Neural cell (in vitro differentiated cells): ENCODE results near the gene ENO2. TPM values are rescaled to one million over a fixed set of nuclear protein-coding genes. Genes with fewer than 3 reads are reported as not detected.
"Not testable (repeated sequence)": the region's sequence is repeated elsewhere in the genome, so short reads cannot be mapped to it uniquely, and the experiment has no call there.

Source experiments
- H2AFZ ChIP-seq: fragments of 200-600, 300-800 bp; sonication (generic), shearing (Covaris generic); 2 replicates; pipeline ENCODE4 v1.6.0; 2014; ENCODE audit warnings: low read depth, mild to moderate bottlenecking, antibody characterized with exemption, low read length, moderate library complexity
- H3F3A ChIP-seq: fragments of 200-600 bp; shearing (Covaris generic); 2 replicates; pipeline ENCODE4 v1.6.1; 2016; ENCODE audit warnings: mild to moderate bottlenecking, moderate library complexity, mixed read lengths, antibody characterized with exemption, low read length; ENCODE audit not compliant: insufficient read depth, poor library complexity, severe bottlenecking
- H3K27ac ChIP-seq: fragments of 200-600, 300-800 bp; sonication (generic), shearing (Covaris generic); 2 replicates; pipeline ENCODE4 v1.5.1; 2014; ENCODE audit warnings: mild to moderate bottlenecking, low read length, moderate library complexity
- H3K27me3 ChIP-seq: fragments of 300-800, 200-600 bp; sonication (generic), shearing (Covaris generic); 2 replicates; pipeline ENCODE4 v1.6.0; 2014; ENCODE audit warnings: mild to moderate bottlenecking, low read depth, low read length, moderate library complexity; ENCODE audit not compliant: insufficient read depth
- H3K36me3 ChIP-seq: fragments of 300-800, 200-600 bp; sonication (generic), shearing (Covaris generic); 2 replicates; pipeline ENCODE4 v1.5.1; 2014; ENCODE audit warnings: mild to moderate bottlenecking, antibody characterized with exemption, low read length, moderate library complexity; ENCODE audit not compliant: insufficient read depth
- H3K4me2 ChIP-seq: fragments of 300-800, 200-600 bp; sonication (generic), shearing (Covaris generic); 2 replicates; pipeline ENCODE4 v1.6.0; 2014; ENCODE audit warnings: mild to moderate bottlenecking, low read length
- H3K4me3 ChIP-seq: fragments of 300-800, 200-600 bp; sonication (generic), shearing (Covaris generic); 2 replicates; pipeline ENCODE4 v1.5.1; 2014; ENCODE audit warnings: mild to moderate bottlenecking, low read length, moderate library complexity
- H3K79me2 ChIP-seq: fragments of 200-600 bp; shearing (Covaris generic); replicated peaks from 2 replicates; pipeline ENCODE4 v1.6.0; 2014; ENCODE audit warnings: mild to moderate bottlenecking, low read length, moderate library complexity; ENCODE audit not compliant: insufficient read depth
- H3K9ac ChIP-seq: fragments of 300-800, 200-600 bp; sonication (generic), shearing (Covaris generic); 2 replicates; pipeline ENCODE4 v1.6.1; 2016; ENCODE audit warnings: mild to moderate bottlenecking, low read length, mixed read lengths
- H3K9me2 ChIP-seq: fragments of 200-600 bp; shearing (Covaris generic); 2 replicates; pipeline ENCODE4 v1.6.1; 2016; ENCODE audit warnings: mild to moderate bottlenecking, low read length, mixed read lengths; ENCODE audit not compliant: insufficient read depth
- H3K9me3 ChIP-seq: fragments of 200-600, 300-800 bp; sonication (generic), shearing (Covaris generic); 2 replicates; pipeline ENCODE4 v1.6.1; 2016; ENCODE audit warnings: mild to moderate bottlenecking, mixed run types, low read length, moderate library complexity, mixed read lengths
- H4K20me1 ChIP-seq: fragments of 200-600 bp; shearing (Covaris generic); 2 replicates; pipeline ENCODE4 v1.6.1; 2016; ENCODE audit warnings: mild to moderate bottlenecking, mixed run types; ENCODE audit not compliant: insufficient read depth
- CTCF ChIP-seq: fragments of 450-650 bp; IDR thresholded peaks from 2 replicates; pipeline ENCODE4 v1.5.1; 2014; ENCODE audit warnings: antibody characterized with exemption, mild to moderate bottlenecking, moderate library complexity; ENCODE audit not compliant: poor library complexity, severe bottlenecking
- EP300 ChIP-seq: fragments of 450-650 bp; conservative IDR thresholded peaks from 2 replicates; pipeline ENCODE4 v1.6.1; 2014; ENCODE audit warnings: antibody characterized with exemption, mild to moderate bottlenecking, moderate library complexity; ENCODE audit not compliant: poor library complexity, severe bottlenecking
- EZH2 ChIP-seq: fragments of 200-600, 300-800 bp; shearing (Covaris generic), sonication (generic); IDR thresholded peaks from 2 replicates; pipeline ENCODE4 v1.6.1; 2014; ENCODE audit warnings: antibody characterized with exemption, low read length, borderline replicate concordance, mild to moderate bottlenecking; ENCODE audit not compliant: insufficient read depth, poor library complexity, severe bottlenecking
- MXI1 ChIP-seq: fragments of 450-650 bp; conservative IDR thresholded peaks from 2 replicates; pipeline ENCODE4 v1.6.1; 2014; ENCODE audit warnings: antibody characterized with exemption, mild to moderate bottlenecking; ENCODE audit not compliant: poor library complexity, severe bottlenecking
- POLR2AphosphoS5 ChIP-seq: IDR thresholded peaks from 2 replicates; pipeline ENCODE4 v1.6.1; 2012
- RAD21 ChIP-seq: fragments of 450-650 bp; conservative IDR thresholded peaks from 2 replicates; pipeline ENCODE4 v1.6.1; 2014; ENCODE audit warnings: antibody characterized with exemption, mild to moderate bottlenecking, moderate library complexity
- SMC3 ChIP-seq: fragments of 450-650 bp; conservative IDR thresholded peaks from 2 replicates; pipeline ENCODE4 v1.6.1; 2014; ENCODE audit warnings: antibody characterized with exemption, mild to moderate bottlenecking, moderate library complexity; ENCODE audit not compliant: poor library complexity
- TAF1 ChIP-seq: IDR thresholded peaks from 2 replicates; pipeline ENCODE4 v1.6.1; 2012; ENCODE audit warnings: low read depth
- polyA plus RNA-seq: library from polyadenylated mRNA; depleted of rRNA; stranded (reverse); fragments of >200 nt; gene quantifications from 2 replicates; pipeline ENCODE4 v1.2.3, GENCODE V29; 2014
- TF ChIP-seq, protein P1 (sequence below): IDR thresholded peaks from 2 replicates; pipeline ENCODE4 v1.6.1; 2012; ENCODE audit warnings: borderline replicate concordance

The ENO2 gene
- polyA plus RNA-seq, 1 donor from 2014 or later, result 193 TPM

DNA sequence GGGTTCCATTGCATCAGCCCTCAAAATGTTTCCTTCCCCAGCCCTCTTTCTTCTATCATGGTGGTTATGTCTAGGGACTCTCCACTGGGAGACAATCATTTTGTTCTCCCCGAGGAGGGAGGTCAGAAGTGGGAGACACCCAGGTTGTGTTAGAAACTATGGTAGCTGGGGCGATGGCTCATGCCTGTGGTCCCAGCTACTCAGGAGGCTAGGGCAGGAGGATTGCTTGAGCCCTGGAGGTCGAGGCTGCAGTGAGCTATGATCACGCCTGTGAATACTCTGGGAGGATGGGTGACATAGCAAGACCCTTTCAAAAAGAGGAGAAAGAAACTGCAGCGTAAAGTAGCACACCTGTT lies 22.8 kb upstream of the ENO2 start:
- no peaks in the 10 kb centered on the region for H3K9me3 ChIP-seq

DNA sequence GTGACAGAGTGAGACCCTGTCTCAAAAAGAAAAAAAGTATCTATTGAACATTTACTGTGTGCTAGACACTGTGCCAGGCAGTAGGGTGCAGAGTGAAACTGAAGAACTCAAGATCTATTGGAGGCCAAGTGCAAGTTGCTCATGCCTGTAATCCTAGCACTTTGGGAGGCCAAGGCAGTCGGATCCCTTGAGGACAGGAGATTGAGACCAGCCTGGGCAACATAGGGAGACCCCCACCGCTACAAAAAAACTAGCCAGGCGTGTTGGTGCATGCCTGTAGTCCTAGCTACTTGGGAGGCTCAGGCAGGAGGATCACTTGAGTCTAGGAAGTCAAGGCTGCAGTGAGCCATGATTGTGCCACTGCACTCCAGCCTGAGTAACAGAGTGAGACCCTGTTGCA lies 21.7 kb upstream of the ENO2 start:
- H2AFZ ChIP-seq, H3K4me2 ChIP-seq, H3K9me3 ChIP-seq, H3K27ac ChIP-seq, H3K27me3 ChIP-seq, H3K79me2 ChIP-seq, H3K9ac ChIP-seq, H4K20me1 ChIP-seq, H3K9me2 ChIP-seq, H3F3A ChIP-seq, H3K4me3 ChIP-seq, H3K36me3 ChIP-seq: not testable (repeated sequence)

More for the DNA sequence above, 22.8 kb upstream of the ENO2 start:
- H3K9ac ChIP-seq, result peak overlapping the region; percentile 64
- no peak overlapping the region for H2AFZ ChIP-seq
- H3K27me3 ChIP-seq, result no peaks in the 10 kb centered on the region
- H3K79me2 ChIP-seq, result no peaks in the 10 kb centered on the region
- no peaks in the 10 kb centered on the region for H3F3A ChIP-seq
- H4K20me1 ChIP-seq, result no peaks in the 10 kb centered on the region
- H3K27ac ChIP-seq, result peak overlapping the region; percentile 56
- TF ChIP-seq EP300 (no peak), CTCF (no peak), MXI1 (no peak), RAD21 (no peak), SMC3 (no peak), TAF1 (no peak), EZH2 (no peak), POLR2AphosphoS5 (no peak)
- TF ChIP-seq, protein P1, sequence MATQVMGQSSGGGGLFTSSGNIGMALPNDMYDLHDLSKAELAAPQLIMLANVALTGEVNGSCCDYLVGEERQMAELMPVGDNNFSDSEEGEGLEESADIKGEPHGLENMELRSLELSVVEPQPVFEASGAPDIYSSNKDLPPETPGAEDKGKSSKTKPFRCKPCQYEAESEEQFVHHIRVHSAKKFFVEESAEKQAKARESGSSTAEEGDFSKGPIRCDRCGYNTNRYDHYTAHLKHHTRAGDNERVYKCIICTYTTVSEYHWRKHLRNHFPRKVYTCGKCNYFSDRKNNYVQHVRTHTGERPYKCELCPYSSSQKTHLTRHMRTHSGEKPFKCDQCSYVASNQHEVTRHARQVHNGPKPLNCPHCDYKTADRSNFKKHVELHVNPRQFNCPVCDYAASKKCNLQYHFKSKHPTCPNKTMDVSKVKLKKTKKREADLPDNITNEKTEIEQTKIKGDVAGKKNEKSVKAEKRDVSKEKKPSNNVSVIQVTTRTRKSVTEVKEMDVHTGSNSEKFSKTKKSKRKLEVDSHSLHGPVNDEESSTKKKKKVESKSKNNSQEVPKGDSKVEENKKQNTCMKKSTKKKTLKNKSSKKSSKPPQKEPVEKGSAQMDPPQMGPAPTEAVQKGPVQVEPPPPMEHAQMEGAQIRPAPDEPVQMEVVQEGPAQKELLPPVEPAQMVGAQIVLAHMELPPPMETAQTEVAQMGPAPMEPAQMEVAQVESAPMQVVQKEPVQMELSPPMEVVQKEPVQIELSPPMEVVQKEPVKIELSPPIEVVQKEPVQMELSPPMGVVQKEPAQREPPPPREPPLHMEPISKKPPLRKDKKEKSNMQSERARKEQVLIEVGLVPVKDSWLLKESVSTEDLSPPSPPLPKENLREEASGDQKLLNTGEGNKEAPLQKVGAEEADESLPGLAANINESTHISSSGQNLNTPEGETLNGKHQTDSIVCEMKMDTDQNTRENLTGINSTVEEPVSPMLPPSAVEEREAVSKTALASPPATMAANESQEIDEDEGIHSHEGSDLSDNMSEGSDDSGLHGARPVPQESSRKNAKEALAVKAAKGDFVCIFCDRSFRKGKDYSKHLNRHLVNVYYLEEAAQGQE, result no peak
- no peaks in the 10 kb centered on the region for H3K36me3 ChIP-seq
- H3K9me2 ChIP-seq, result no peaks in the 10 kb centered on the region
- H3K4me3 ChIP-seq, result peak overlapping the region; percentile 67
- H3K4me2 ChIP-seq, result no peak overlapping the region

DNA sequence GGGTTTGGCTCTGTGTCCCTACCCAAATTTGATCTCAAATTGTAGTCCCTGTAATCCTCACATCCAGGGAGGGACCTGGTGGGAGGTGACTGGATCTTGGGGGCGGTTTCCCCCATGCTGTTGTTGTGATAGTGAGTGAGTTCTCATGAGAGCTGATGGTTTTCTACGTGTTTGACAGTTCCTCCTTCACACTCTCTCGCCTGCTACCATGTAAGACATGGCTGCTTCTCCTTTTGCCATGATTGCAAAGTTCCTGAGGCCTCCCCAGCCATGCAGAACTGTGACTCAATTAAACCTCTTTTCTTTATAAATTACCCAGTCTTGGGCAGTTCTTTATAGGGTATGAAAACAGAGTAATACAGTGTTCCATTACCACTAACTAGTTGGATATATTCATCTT lies 20.1 kb upstream of the ENO2 start:
- no peaks in the 10 kb centered on the region for H4K20me1 ChIP-seq
- no peak overlapping the region for H3K4me3 ChIP-seq
- H2AFZ ChIP-seq, result no peak overlapping the region
- no peaks in the 10 kb centered on the region for H3K9me3 ChIP-seq
- H3K9ac ChIP-seq, result no peak overlapping the region
- TF ChIP-seq TAF1 (no peak), POLR2AphosphoS5 (no peak), EP300 (no peak), MXI1 (no peak), EZH2 (no peak), CTCF (no peak)
- TF ChIP-seq, protein P1, result no peak
- H3K27me3 ChIP-seq, result no peaks in the 10 kb centered on the region
- no peaks in the 10 kb centered on the region for H3K9me2 ChIP-seq
- H3F3A ChIP-seq, result no peaks in the 10 kb centered on the region
- no peaks in the 10 kb centered on the region for H3K79me2 ChIP-seq
- no peak overlapping the region for H3K4me2 ChIP-seq
- H3K36me3 ChIP-seq, result no peaks in the 10 kb centered on the region
- no peak overlapping the region for H3K27ac ChIP-seq
